Spleen (tissue), 11 donors: Measurements from ENCODE around the gene ZNRF2. TPM values are rescaled to one million over a fixed set of nuclear protein-coding genes. Genes with fewer than 3 reads are reported as not detected.

Experiments used
- DNase-seq: peaks from one replicate; pipeline ENCODE4 v3.0.0-alpha.2; 2020
- H3K27ac ChIP-seq, 8 donors: fragments of 200-600 bp; sonication (generic) in 7 of 8; 1 replicate in 4 of 8; 2 replicates in 4 of 8; pipeline versions ENCODE4 v1.5.0 to v1.8.0; 2016 to 2021; ENCODE audit warnings: inconsistent platforms in 4 of 8, mild to moderate bottlenecking in 4 of 8, moderate library complexity in 1 of 8
- H3K27me3 ChIP-seq, 7 donors: fragments of 200-600 bp; sonication (generic) in 6 of 7; replicated peaks in 1 of 7; 1 replicate in 4 of 7; 2 replicates in 3 of 7; pipeline versions ENCODE4 v1.5.0 to v1.8.0; 2016 to 2021; ENCODE audit warnings: inconsistent platforms in 3 of 7, mild to moderate bottlenecking in 1 of 7
- H3K36me3 ChIP-seq, 6 donors: fragments of 200-600 bp; sonication (generic) in 5 of 6; 1 replicate in 4 of 6; 2 replicates in 2 of 6; pipeline versions ENCODE4 v1.5.0 to v1.8.0; 2016 to 2021; ENCODE audit warnings: inconsistent platforms in 2 of 6
- H3K4me1 ChIP-seq, 6 donors: fragments of 200-600 bp; sonication (generic) in 5 of 6; 1 replicate in 3 of 6; 2 replicates in 3 of 6; pipeline versions ENCODE4 v1.5.0 to v1.8.0; 2016 to 2021; ENCODE audit warnings: inconsistent platforms in 3 of 6
- H3K4me3 ChIP-seq, 8 donors: fragments of 200-600 bp; sonication (generic) in 7 of 8; 1 replicate in 4 of 8; 2 replicates in 4 of 8; pipeline versions ENCODE4 v1.5.0 to v1.8.0; 2016 to 2021; ENCODE audit warnings: inconsistent platforms in 4 of 8, mild to moderate bottlenecking in 4 of 8, moderate library complexity in 2 of 8
- H3K9me3 ChIP-seq, 8 donors: fragments of 200-600 bp; sonication (generic) in 7 of 8; 1 replicate in 4 of 8; 2 replicates in 4 of 8; pipeline versions ENCODE4 v1.5.0 to v1.8.0; 2016 to 2021; ENCODE audit warnings: inconsistent platforms in 4 of 8
- CTCF ChIP-seq, 11 experiments: fragments of 200-600 bp in 7 of 11; fragments of 450-650 bp in 4 of 11; sonication (generic) in 4 of 11; IDR thresholded peaks in 8 of 11; conservative IDR thresholded peaks in 3 of 11; 1 replicate in 7 of 11; 2 replicates in 4 of 11; pipeline versions ENCODE4 v1.4.0 to v1.8.0; 2016 to 2021; ENCODE audit warnings: antibody characterized with exemption in 11 of 11, inconsistent platforms in 4 of 11, mild to moderate bottlenecking in 1 of 11
- POLR2A ChIP-seq, 3 donors: fragments of 450-650 bp; IDR thresholded peaks; one replicate each; pipeline ENCODE4 v1.5.1; 2017; ENCODE audit warnings: antibody characterized with exemption in 3 of 3, mild to moderate bottlenecking in 1 of 3
- POLR2AphosphoS5 ChIP-seq, 3 donors: sonication (generic); formaldehyde crosslinking; IDR thresholded peaks; one replicate each; pipeline ENCODE4 v1.5.1; 2017; ENCODE audit warnings: antibody characterized with exemption in 3 of 3
- WGBS, 5 donors: extraction: QIAGEN DNeasy Blood & Tissue Kit in 3 of 5; methylation state at CpG; one replicate each; pipeline versions ENCODE4 v1.1.5 to v1.1.7; 2013 to 2018; 5-methylcytosine and 5-hydroxymethylcytosine counted together
- intact Hi-C: fragments of 100-400 bp; cut with DNase I; formaldehyde crosslinking; loops from one replicate; pipeline ENCODE4 v1.15.0; 2023; ENCODE audit warnings: low total_unique reads
- polyA plus RNA-seq, 3 donors: library from polyadenylated mRNA; stranded (reverse); fragments of 200-250 nt; gene quantifications; one replicate each; pipeline ENCODE4 v1.2.1, GENCODE V29; 2013
- total RNA-seq, 7 donors: library from RNA; depleted of rRNA in 3 of 7; stranded (reverse); fragments of >200 nt in 3 of 7; fragmentation: NEBNext Ultra II Directional in 4 of 7; extraction: Animal tissue kit (Norgen Biotek cat#: 25700) in 4 of 7; gene quantifications; one replicate each; pipeline versions ENCODE4 v1.1.0 to v1.2.1, GENCODE V29; 2016 to 2021
- donor health status: healthy with polysubstance abuse.
- donor health status: DM: no; HTN: no; CAD: no; lungs with moderate emphysema.
- donor health status: DM: no; HTN: no; CAD: no.
- donor health status: Bipolar disorder and iron deficiency.
- donor health status: healthy.
- donor health status: DM: no; HTN: no; CAD: no.
- donor health status: DM: yes; HTN: yes; CAD: no.

Gene ZNRF2
- total and polyA plus RNA-seq, 10 donors: 6.8 to 42.5 (median 28.5) TPM

- no peaks in the 10 kb centered on the region for H3K9me3 ChIP-seq
- intact Hi-C loops: loop anchor here (10.0 kb wide), 1 partner anchor 189 kb away; no protein-coding TSS in a partner anchor
- H3K4me3 ChIP-seq: no peak overlapping the region
- H3K27ac ChIP-seq: no peak overlapping the region
- DNase-seq: no peak
- no peak for TF ChIP-seq POLR2A (IDR thresholded peaks at IDR 0.05)
- TF ChIP-seq POLR2AphosphoS5 (IDR thresholded peaks at IDR 0.05): no peak
- no peak for TF ChIP-seq CTCF (IDR thresholded peaks at IDR 0.05 in 8 of 11, conservative IDR thresholded peaks at IDR 0.05 in 3 of 11)
- H3K36me3 ChIP-seq: peaks cover 0 to 30% (median 7%) of the 10 kb centered on the region in 6 donors
- no peaks in the 10 kb centered on the region for H3K27me3 ChIP-seq
- 87 to 98% (median 93%) methylated on average over 3 of the region's 3 CpGs for WGBS, 5 donors
- peaks cover 0 to 56% (median 30%) of the 10 kb centered on the region in 6 donors for H3K4me1 ChIP-seq
Measured at GRCh38 chr7:30353932-30354607, 69.7 kb downstream of the ZNRF2 start.

DNA sequence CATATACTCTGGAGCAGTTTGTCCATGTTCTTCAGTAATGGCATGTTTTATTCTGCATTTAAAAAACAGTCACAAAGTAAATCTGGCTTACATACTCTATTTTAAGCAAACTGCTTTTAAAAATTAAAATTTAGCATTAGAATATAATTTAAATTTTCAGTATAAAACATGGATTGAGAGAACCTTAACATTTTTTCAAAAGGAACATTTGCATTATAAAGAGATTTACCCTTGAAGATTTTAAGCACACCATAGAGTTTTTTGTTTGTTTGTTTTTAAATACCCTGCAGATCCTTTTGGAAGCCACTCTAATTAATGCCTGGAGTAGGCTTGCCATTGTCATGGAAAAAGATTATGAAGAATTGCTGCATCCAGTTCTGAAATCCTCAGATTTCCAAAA is 70.4 kb downstream of the ZNRF2 start:
- DNase-seq: no peak
- TF ChIP-seq CTCF (IDR thresholded peaks at IDR 0.05 in 8 of 11, conservative IDR thresholded peaks at IDR 0.05 in 3 of 11) (no peak), POLR2A (IDR thresholded peaks at IDR 0.05) (no peak), POLR2AphosphoS5 (IDR thresholded peaks at IDR 0.05) (no peak)
- Histone ChIP-seq H3K27ac (no peak overlapping the region), H3K4me3 (no peak overlapping the region), H3K4me1 (peaks cover 0 to 49% (median 23%) of the 10 kb centered on the region in 6 donors), H3K36me3 (peaks cover 0 to 30% (median 7%) of the 10 kb centered on the region in 6 donors), H3K27me3 (no peaks in the 10 kb centered on the region), H3K9me3 (no peaks in the 10 kb centered on the region)
- intact Hi-C loops: loop anchor here (10.0 kb wide), 1 partner anchor 190 kb away; no protein-coding TSS in a partner anchor

GRCh38 chr7:30359957-30360356 is 75.6 kb downstream of the ZNRF2 start:
- DNase-seq: no peak
- H3K27me3 ChIP-seq: no peaks in the 10 kb centered on the region
- H3K9me3 ChIP-seq: no peaks in the 10 kb centered on the region
- intact Hi-C loops: loop anchor here (10.0 kb wide), 1 partner anchor 195 kb away; no protein-coding TSS in a partner anchor
- TF ChIP-seq POLR2A (IDR thresholded peaks at IDR 0.05): no peak
- no peak overlapping the region for H3K27ac ChIP-seq
- no peak overlapping the region for H3K4me3 ChIP-seq
- peaks cover 0 to 38% (median 7%) of the 10 kb centered on the region in 6 donors for H3K36me3 ChIP-seq
- WGBS, 5 donors: 94 to 100% (median 98%) methylated on average over 1 of the region's 1 CpG
- peaks cover 0 to 25% (median 6%) of the 10 kb centered on the region in 6 donors for H3K4me1 ChIP-seq

DNA sequence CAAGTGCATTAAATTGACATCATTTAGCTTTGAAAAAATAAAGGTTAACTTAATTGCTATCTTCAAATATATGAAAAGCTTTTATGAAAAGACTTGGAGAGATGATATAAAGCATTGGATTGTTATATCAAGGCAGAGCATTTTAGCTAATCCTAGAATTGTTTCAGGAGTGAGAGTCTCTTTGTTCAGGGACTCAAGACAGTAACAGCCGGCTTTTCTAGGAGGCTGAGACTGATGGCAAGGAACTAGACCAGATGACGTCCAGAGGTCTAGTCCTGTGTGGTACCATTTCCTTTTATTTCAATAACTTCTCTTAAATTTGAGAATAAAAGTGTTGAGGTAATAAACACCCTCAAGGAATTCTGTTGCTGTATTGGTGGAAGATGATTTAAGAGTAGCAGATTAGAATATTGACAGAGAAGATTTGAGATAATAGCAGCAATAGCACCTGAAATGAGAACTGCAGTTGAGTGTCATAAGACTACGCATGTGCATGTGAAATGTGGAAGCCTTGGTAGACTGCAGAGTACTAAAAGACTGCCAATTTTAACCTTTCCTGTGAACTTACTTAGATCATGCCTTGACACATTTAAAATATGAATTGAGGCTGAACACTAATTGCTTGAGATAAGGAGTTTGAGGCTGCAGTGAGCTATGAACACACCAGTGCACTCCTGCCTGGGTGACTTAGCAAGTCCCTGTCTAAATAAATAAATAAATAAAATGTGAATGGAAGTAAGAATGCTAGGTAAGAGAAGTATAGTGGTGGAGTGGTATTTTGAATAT is 79.6 kb downstream of the ZNRF2 start:
- Histone ChIP-seq H3K36me3 (peaks cover 0 to 19% (median 2%) of the 10 kb centered on the region in 6 donors), H3K9me3 (no peaks in the 10 kb centered on the region), H3K4me3 (no peak overlapping the region), H3K27ac (peak overlapping the region in 1 of 8 donors; percentile 12), H3K27me3 (no peaks in the 10 kb centered on the region), H3K4me1 (peaks cover 0 to 25% (median 6%) of the 10 kb centered on the region in 6 donors)
- intact Hi-C loops: no loop called here
- no peak for DNase-seq
- WGBS, 5 donors: 70 to 81% (median 72%) methylated on average over 3 of the region's 3 CpGs
- TF ChIP-seq POLR2AphosphoS5 (IDR thresholded peaks at IDR 0.05) (no peak), CTCF (IDR thresholded peaks at IDR 0.05 in 8 of 11, conservative IDR thresholded peaks at IDR 0.05 in 3 of 11) (no peak), POLR2A (IDR thresholded peaks at IDR 0.05) (no peak)
